Calu3 (cell line): ENCODE data around the gene LIPN. TPM values are rescaled to one million over a fixed set of nuclear protein-coding genes. Genes with fewer than 3 reads are reported as not detected.

ENCODE experiments used
- BruUV-seq: library from RNA; stranded (reverse); fragments of 400-500 nt; replicated peaks from 2 replicates; lab custom pipeline; 2021; lab: Mats Ljungman, UMichigan
- CTCF ChIA-PET: fragments of 300-600 bp; sonication (Branson Sonifier 250); formaldehyde crosslinking; loops from one replicate; lab custom pipeline; 2022; ENCODE audit warnings: antibody characterized with exemption; lab: Charles Lee
- DNase-seq: peaks from one replicate; pipeline ENCODE4 v3.0.0; 2022
- H3K27ac Mint-ChIP-seq: one replicate; pipeline ENCODE4 v1.8.0; 2022; ENCODE audit warnings: mixed read lengths; ENCODE audit not compliant: unreplicated experiment
- H3K27me3 Mint-ChIP-seq: one replicate; pipeline ENCODE4 v1.8.0; 2022; ENCODE audit warnings: mixed read lengths; ENCODE audit not compliant: unreplicated experiment
- H3K36me3 Mint-ChIP-seq: one replicate; pipeline ENCODE4 v1.8.0; 2022; ENCODE audit warnings: mild to moderate bottlenecking, moderate library complexity, mixed read lengths; ENCODE audit not compliant: insufficient read depth, unreplicated experiment
- H3K4me1 Mint-ChIP-seq: one replicate; pipeline ENCODE4 v1.8.0; 2022; ENCODE audit warnings: mild to moderate bottlenecking, low read depth, mixed read lengths; ENCODE audit not compliant: unreplicated experiment
- H3K4me3 Mint-ChIP-seq: one replicate; pipeline ENCODE4 v1.8.0; 2022; ENCODE audit warnings: mild to moderate bottlenecking, low read depth, moderate library complexity, mixed read lengths; ENCODE audit not compliant: unreplicated experiment
- H3K9me3 Mint-ChIP-seq: one replicate; pipeline ENCODE4 v1.8.0; 2022; ENCODE audit warnings: low read depth, mixed read lengths; ENCODE audit not compliant: unreplicated experiment
- intact Hi-C: fragments of 100-400 bp; cut with micrococcal nuclease; formaldehyde crosslinking; loops from one replicate; pipeline ENCODE4 v1.10.0; 2022; ENCODE audit not compliant: unreplicated experiment
- total RNA-seq: library from RNA; stranded (reverse); gene quantifications from 2 replicates; pipeline ENCODE4 v1.2.3, GENCODE V29; 2022
- TF ChIP-seq, protein P1 (sequence below): fragments of 200-600 bp; IDR thresholded peaks from one replicate; pipeline ENCODE4 v1.8.0; 2022; ENCODE audit warnings: antibody characterized with exemption; ENCODE audit not compliant: unreplicated experiment

LIPN gene
- total RNA-seq, 1 experiment from 2014 or later = not detected

DNA sequence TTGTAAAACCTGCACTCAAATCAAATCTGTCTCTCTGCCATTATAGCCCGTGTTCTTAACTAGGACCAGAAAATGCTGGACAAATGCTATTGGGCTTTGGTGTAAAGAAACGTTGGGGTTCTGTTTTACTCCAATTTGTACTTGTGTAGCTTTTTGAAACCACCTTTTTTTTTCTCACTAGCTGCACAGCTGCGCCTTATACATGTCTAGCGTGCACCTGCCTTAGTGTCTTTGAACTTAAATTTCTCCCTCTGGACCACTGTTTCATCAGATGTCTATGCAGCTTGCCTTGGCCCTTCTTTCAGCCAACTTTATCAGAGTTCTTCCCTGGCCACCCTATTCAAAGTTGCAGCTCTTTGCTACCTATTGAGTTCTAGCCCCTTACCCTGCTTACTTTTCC, 49.8 kb downstream of the LIPN start:
- Mint-ChIP-seq H3K36me3 (no peaks in the 10 kb centered on the region), H3K4me1 (peaks cover 10% of the 10 kb centered on the region), H3K27me3 (no peaks in the 10 kb centered on the region), H3K9me3 (no peaks in the 10 kb centered on the region), H3K27ac (no peak overlapping the region), H3K4me3 (no peak overlapping the region)
- BruUV-seq = no TSS peak
- DNase-seq = no peak
- intact Hi-C loops = loop anchor here (1.0 to 5.0 kb wide), 2 partner anchors 121 to 242 kb away; no protein-coding TSS in a partner anchor
- TF ChIP-seq, protein P1, sequence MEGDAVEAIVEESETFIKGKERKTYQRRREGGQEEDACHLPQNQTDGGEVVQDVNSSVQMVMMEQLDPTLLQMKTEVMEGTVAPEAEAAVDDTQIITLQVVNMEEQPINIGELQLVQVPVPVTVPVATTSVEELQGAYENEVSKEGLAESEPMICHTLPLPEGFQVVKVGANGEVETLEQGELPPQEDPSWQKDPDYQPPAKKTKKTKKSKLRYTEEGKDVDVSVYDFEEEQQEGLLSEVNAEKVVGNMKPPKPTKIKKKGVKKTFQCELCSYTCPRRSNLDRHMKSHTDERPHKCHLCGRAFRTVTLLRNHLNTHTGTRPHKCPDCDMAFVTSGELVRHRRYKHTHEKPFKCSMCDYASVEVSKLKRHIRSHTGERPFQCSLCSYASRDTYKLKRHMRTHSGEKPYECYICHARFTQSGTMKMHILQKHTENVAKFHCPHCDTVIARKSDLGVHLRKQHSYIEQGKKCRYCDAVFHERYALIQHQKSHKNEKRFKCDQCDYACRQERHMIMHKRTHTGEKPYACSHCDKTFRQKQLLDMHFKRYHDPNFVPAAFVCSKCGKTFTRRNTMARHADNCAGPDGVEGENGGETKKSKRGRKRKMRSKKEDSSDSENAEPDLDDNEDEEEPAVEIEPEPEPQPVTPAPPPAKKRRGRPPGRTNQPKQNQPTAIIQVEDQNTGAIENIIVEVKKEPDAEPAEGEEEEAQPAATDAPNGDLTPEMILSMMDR = no peak
- CTCF ChIA-PET = no interaction called here

DNA sequence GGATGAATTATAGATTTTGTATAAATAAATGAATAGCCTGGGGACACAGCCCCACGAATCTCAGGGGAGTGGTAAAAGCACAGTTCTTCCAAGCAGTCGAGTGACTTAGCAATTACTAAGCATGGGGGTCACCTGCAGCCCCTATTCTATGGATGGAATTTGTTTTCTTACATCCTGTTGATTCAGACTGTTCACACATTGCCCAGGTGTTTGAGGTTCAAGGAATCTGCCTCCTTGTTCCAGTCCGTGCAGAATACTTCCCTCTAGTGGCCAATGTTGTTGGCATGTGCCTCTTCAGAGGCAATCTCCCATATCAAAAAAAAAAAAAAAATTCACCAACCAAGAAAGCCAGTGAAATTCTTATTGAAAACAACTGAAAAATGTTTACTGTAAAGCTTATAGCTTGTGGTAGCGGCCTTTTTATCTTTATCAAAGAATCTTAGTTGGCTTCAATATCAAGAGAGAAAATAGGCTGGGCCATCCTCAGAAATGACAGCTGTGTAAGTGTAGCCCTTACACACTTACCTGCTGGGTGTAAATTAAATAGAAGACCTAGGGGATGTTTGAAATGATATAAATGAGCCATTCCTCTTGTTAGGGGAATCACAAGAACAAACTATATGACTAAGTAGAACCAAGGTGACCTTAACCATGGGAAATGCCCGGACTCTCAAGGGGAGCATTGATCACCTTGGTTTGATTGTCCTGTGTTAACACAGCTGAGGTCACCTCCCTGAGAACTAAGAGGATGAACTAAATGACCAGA, 50.6 kb downstream of the LIPN start:
- Mint-ChIP-seq H3K27ac (no peak overlapping the region), H3K4me1 (peaks cover 10% of the 10 kb centered on the region), H3K4me3 (no peak overlapping the region), H3K9me3 (no peaks in the 10 kb centered on the region), H3K27me3 (no peaks in the 10 kb centered on the region), H3K36me3 (no peaks in the 10 kb centered on the region)
- peak; percentile 34 for DNase-seq
- intact Hi-C loops = loop anchor here (1.0 to 5.0 kb wide), 2 partner anchors 122 to 243 kb away; no protein-coding TSS in a partner anchor
- no TSS peak for BruUV-seq
- CTCF ChIA-PET = interaction anchor here (0.7 to 0.9 kb wide), 3 partner anchors 31 to 245 kb away, joined by 3 read pairs; no protein-coding TSS in a partner anchor
- TF ChIP-seq, protein P1 = peak; percentile 39

DNA sequence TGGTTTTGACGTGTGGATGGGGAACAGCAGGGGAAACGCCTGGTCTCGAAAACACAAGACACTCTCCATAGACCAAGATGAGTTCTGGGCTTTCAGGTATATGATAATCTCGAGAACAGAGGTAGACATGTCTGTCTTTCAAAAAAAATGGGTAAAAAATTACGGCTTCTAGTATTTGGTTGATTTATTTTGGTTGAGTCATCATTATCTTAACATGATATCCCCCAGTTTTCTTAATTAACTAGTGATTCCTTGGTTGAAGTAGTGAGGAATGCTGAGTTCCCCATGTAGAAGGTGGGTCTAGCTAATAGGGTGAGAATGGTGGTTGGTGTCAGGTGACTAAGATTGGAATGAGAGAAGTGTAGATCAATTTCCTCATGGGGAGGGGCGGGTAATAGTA, 53.4 kb downstream of the LIPN start:
- no peak overlapping the region for H3K4me3 Mint-ChIP-seq
- H3K27me3 Mint-ChIP-seq = no peaks in the 10 kb centered on the region
- no peaks in the 10 kb centered on the region for H3K9me3 Mint-ChIP-seq
- no peak for DNase-seq
- H3K4me1 Mint-ChIP-seq = peaks cover 10% of the 10 kb centered on the region
- no peaks in the 10 kb centered on the region for H3K36me3 Mint-ChIP-seq
- intact Hi-C loops = loop anchor here (5.0 kb wide), 1 partner anchor 246 kb away; no protein-coding TSS in a partner anchor
- H3K27ac Mint-ChIP-seq = no peak overlapping the region
- CTCF ChIA-PET = interaction anchor here (0.6 kb wide), 1 partner anchor 123 kb away, joined by 3 read pairs; no protein-coding TSS in a partner anchor
- TF ChIP-seq, protein P1 = no peak
- no TSS peak for BruUV-seq

DNA sequence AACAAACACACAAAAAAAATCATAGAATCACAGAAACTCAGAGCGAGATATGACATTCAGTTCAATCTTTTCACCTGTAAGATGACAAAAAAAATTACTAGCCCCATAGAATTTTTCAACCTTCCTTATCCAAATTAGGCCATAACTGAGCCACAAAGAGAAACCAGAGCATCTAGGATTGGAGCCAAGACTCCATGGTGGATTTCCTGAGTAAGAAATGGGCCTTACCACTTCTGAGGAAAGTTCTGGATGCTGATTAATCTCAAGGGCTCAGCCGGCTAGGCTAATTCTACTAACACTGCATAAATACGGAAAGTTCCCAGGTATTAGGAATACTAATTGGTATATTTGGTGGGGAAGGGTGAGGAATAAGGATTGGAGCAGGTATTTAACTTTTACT, 59.5 kb downstream of the LIPN start:
- CTCF ChIA-PET = no interaction called here
- no peak overlapping the region for H3K27ac Mint-ChIP-seq
- no peaks in the 10 kb centered on the region for H3K4me1 Mint-ChIP-seq
- BruUV-seq = no TSS peak
- H3K4me3 Mint-ChIP-seq = no peak overlapping the region
- no peaks in the 10 kb centered on the region for H3K27me3 Mint-ChIP-seq
- H3K9me3 Mint-ChIP-seq = no peaks in the 10 kb centered on the region
- TF ChIP-seq, protein P1 = no peak
- no peak for DNase-seq
- intact Hi-C loops = no loop called here
- H3K36me3 Mint-ChIP-seq = peaks cover 4% of the 10 kb centered on the region
